Mesothelial cell of epicardium (in vitro differentiated cells): Measurements from ENCODE around the gene SLC22A23. TPM values are rescaled to one million over a fixed set of nuclear protein-coding genes. Genes with fewer than 3 reads are reported as not detected.

Experiments used
- DNase-seq, 2 experiments: peaks; one replicate each; pipeline ENCODE4 v3.0.0; 2021; ENCODE audit warnings: low spot score in 2 of 2; ENCODE audit not compliant: unreplicated experiment in 2 of 2
- H3K27ac Mint-ChIP-seq: 2 replicates; pipeline ENCODE4 v1.8.0; 2021; ENCODE audit warnings: mixed read lengths
- H3K27me3 Mint-ChIP-seq: 2 replicates; pipeline ENCODE4 v1.8.0; 2021; ENCODE audit warnings: low read depth, mixed read lengths
- H3K36me3 Mint-ChIP-seq: 2 replicates; pipeline ENCODE4 v1.8.0; 2021; ENCODE audit warnings: mixed read lengths
- H3K4me1 Mint-ChIP-seq: 2 replicates; pipeline ENCODE4 v1.8.0; 2021; ENCODE audit warnings: mixed read lengths
- H3K4me3 Mint-ChIP-seq: 2 replicates; pipeline ENCODE4 v1.8.0; 2021; ENCODE audit warnings: mild to moderate bottlenecking, moderate library complexity, mixed read lengths
- H3K9me3 Mint-ChIP-seq: 2 replicates; pipeline ENCODE4 v1.8.0; 2021; ENCODE audit warnings: mixed read lengths
- CTCF ChIP-seq: fragments of 200-600 bp; sonication (generic); IDR thresholded peaks from one replicate; pipeline ENCODE4 v1.5.0; 2021; ENCODE audit warnings: antibody characterized with exemption; ENCODE audit not compliant: unreplicated experiment
- total RNA-seq: library from RNA; stranded (reverse); gene quantifications from 3 replicates; pipeline ENCODE4 v1.2.1, GENCODE V29; 2021

The SLC22A23 gene
- total RNA-seq, 1 donor from 2014 or later: 25.0 TPM

GRCh38 chr6:3367630-3368029, 89.2 kb downstream of the SLC22A23 start:
- Mint-ChIP-seq H3K36me3 (no peaks in the 10 kb centered on the region), H3K27ac (no peak overlapping the region), H3K27me3 (no peaks in the 10 kb centered on the region), H3K4me3 (no peak overlapping the region), H3K9me3 (no peaks in the 10 kb centered on the region), H3K4me1 (peaks cover 4% of the 10 kb centered on the region)
- no peak for TF ChIP-seq CTCF
- no peak for DNase-seq

- H3K27ac Mint-ChIP-seq: no peak overlapping the region
- DNase-seq: no peak
- no peaks in the 10 kb centered on the region for H3K9me3 Mint-ChIP-seq
- no peak for TF ChIP-seq CTCF
- H3K4me1 Mint-ChIP-seq: peaks cover 4% of the 10 kb centered on the region
- H3K36me3 Mint-ChIP-seq: no peaks in the 10 kb centered on the region
- no peaks in the 10 kb centered on the region for H3K27me3 Mint-ChIP-seq
- no peak overlapping the region for H3K4me3 Mint-ChIP-seq
These were observed 90.0 kb downstream of the SLC22A23 start for GRCh38 chr6:3366596-3367413.

GRCh38 chr6:3364391-3364790, 92.5 kb downstream of the SLC22A23 start:
- no peak for DNase-seq
- no peak overlapping the region for H3K4me3 Mint-ChIP-seq
- H3K4me1 Mint-ChIP-seq: peaks cover 4% of the 10 kb centered on the region
- TF ChIP-seq CTCF: no peak
- H3K9me3 Mint-ChIP-seq: no peaks in the 10 kb centered on the region
- no peaks in the 10 kb centered on the region for H3K36me3 Mint-ChIP-seq
- no peaks in the 10 kb centered on the region for H3K27me3 Mint-ChIP-seq
- no peak overlapping the region for H3K27ac Mint-ChIP-seq

GRCh38 chr6:3363296-3364025, 93.4 kb downstream of the SLC22A23 start:
- no peak for TF ChIP-seq CTCF
- Mint-ChIP-seq H3K36me3 (no peaks in the 10 kb centered on the region), H3K4me3 (no peak overlapping the region), H3K9me3 (no peaks in the 10 kb centered on the region), H3K4me1 (peaks cover 4% of the 10 kb centered on the region), H3K27me3 (no peaks in the 10 kb centered on the region), H3K27ac (no peak overlapping the region)
- no peak for DNase-seq

- no peak for TF ChIP-seq CTCF
- Mint-ChIP-seq H3K4me3 (no peak overlapping the region), H3K4me1 (peaks cover 8% of the 10 kb centered on the region), H3K27me3 (no peaks in the 10 kb centered on the region), H3K27ac (no peak overlapping the region), H3K9me3 (no peaks in the 10 kb centered on the region), H3K36me3 (no peaks in the 10 kb centered on the region)
- no peak for DNase-seq
These were observed 95.4 kb downstream of the SLC22A23 start for GRCh38 chr6:3361312-3362037.
